SK-N-MC (cell line): Measurements from ENCODE around the gene NOS1AP.
A peak's percentile ranks its signal among the peaks of the same experiment; 100 is the strongest.

Source experiments
- DNase-seq: peaks from one replicate; pipeline ENCODE4 v3.0.0-alpha.2; 2011; ENCODE audit warnings: low read depth, low spot score
- H3K27ac ChIP-seq: fragments of 200-600 bp; sonication (generic); 2 replicates; pipeline ENCODE4 v1.5.1; 2016; ENCODE audit warnings: mixed run types
- H3K36me3 ChIP-seq: fragments of 200-600 bp; sonication (generic); 2 replicates; pipeline ENCODE4 v1.6.1; 2017; ENCODE audit warnings: antibody characterized with exemption, low read length, mixed read lengths; ENCODE audit not compliant: insufficient read depth
- H3K4me3 ChIP-seq: fragments of 200-600 bp; sonication (generic); 2 replicates; pipeline ENCODE4 v1.5.1; 2016
- H3K9ac ChIP-seq: fragments of 200-600 bp; sonication (generic); 2 replicates; pipeline ENCODE4 v1.8.0; 2017; ENCODE audit warnings: mixed run types, mixed read lengths; ENCODE audit not compliant: insufficient read length
- H3K9me3 ChIP-seq: fragments of 200-600 bp; sonication (generic); 2 replicates; pipeline ENCODE4 v1.6.1; 2017; ENCODE audit warnings: low read depth, mild to moderate bottlenecking, antibody characterized with exemption, low read length, moderate library complexity, mixed read lengths
- EZH2 ChIP-seq: fragments of 200-600 bp; sonication (generic); IDR thresholded peaks from one replicate; pipeline ENCODE4 v1.6.1; 2017; ENCODE audit warnings: antibody characterized with exemption
- FOXP2 ChIP-seq: optimal IDR thresholded peaks from 2 replicates; pipeline ENCODE3; 2011; ENCODE audit warnings: mild to moderate bottlenecking, moderate library complexity; ENCODE audit not compliant: insufficient read depth; ENCODE audit errors: extremely low read length, control extremely low read depth
- POLR2AphosphoS5 ChIP-seq: IDR thresholded peaks from 2 replicates; pipeline ENCODE4 v1.6.1; 2012; ENCODE audit warnings: mild to moderate bottlenecking, low read depth, low read length, borderline replicate concordance

The NOS1AP gene

GRCh38 chr1:162291000-162291399 lies 221.5 kb downstream of the NOS1AP start:
- Histone ChIP-seq H3K36me3 (peaks cover 12% of the 10 kb centered on the region), H3K9me3 (no peaks in the 10 kb centered on the region), H3K9ac (peak overlapping the region; percentile 25), H3K27ac (peak overlapping the region; percentile 97), H3K4me3 (no peak overlapping the region)
- TF ChIP-seq FOXP2 (no peak), POLR2AphosphoS5 (no peak), EZH2 (no peak)
- no peak for DNase-seq

DNA sequence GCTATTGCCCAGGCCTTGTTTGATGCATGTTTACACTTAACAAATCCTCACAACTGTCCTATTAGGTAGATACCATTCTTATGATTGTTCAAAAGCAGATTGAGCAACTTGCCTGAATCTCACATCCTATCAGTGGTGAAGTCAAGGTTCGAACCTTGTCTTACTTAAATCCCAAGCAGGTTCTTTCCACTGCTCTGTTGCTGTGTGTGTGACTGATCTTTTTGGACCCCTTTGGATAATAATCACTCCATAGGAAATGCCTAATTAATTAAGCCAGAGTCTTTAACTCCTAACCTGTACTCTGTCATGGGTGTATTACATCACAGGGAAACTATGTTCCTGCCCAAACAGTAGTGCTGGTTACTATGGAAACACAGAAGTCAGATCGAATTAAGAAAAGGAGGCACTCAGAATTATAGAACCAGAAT lies 222.9 kb downstream of the NOS1AP start:
- Histone ChIP-seq H3K9ac (peak overlapping the region; percentile 16), H3K36me3 (peaks cover 12% of the 10 kb centered on the region), H3K4me3 (no peak overlapping the region; the same call in 1 of the 2 replicates), H3K9me3 (no peaks in the 10 kb centered on the region), H3K27ac (peak overlapping the region; percentile 97)
- TF ChIP-seq FOXP2 (no peak), POLR2AphosphoS5 (no peak), EZH2 (no peak)
- no peak for DNase-seq

DNA sequence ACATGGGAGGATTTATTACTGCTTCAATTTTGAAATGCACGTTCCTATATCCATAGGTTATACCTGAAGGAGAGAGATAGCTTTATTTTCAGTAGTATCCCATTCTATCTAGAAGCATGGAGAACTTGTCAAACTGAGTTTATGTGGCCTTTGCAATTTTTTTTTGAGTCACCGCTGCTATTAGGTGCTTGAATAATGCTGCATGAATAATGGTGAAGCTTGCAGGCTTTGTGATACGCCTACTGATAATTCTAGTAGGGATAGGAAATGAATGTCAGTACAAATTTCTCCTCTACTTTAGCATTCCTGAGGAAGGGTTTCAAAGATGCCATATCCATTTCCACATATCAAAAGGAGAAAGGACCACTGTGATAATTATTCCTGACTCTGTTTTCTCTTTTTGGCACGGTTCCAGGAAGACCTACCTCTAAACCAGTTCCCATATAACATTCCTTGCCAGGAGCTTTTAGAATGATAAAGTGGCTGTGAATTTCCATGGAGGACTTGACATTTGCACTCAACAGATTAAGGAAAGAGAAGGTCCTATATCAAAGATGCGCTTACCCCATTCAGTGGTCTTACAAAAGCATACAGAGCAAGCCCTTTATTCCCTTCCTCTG lies 223.7 kb downstream of the NOS1AP start:
- peak overlapping the region; percentile 97 for H3K27ac ChIP-seq

GRCh38 chr1:162294015-162294414 lies 224.5 kb downstream of the NOS1AP start:
- TF ChIP-seq EZH2: no peak
- peak; percentile 68 for TF ChIP-seq POLR2AphosphoS5
- no peak for TF ChIP-seq FOXP2
- Histone ChIP-seq H3K27ac (peak overlapping the region; percentile 97), H3K36me3 (peaks cover 12% of the 10 kb centered on the region), H3K9ac (peak overlapping the region; percentile 69), H3K9me3 (no peaks in the 10 kb centered on the region), H3K4me3 (peak overlapping the region; percentile 31; the same call in 1 of the 2 replicates)
- no peak for DNase-seq

More for the DNA sequence above, 223.7 kb downstream of the NOS1AP start:
- DNase-seq: no peak
- H3K9ac ChIP-seq: peak overlapping the region; percentile 69
- H3K36me3 ChIP-seq: peaks cover 12% of the 10 kb centered on the region
- H3K4me3 ChIP-seq: no peak overlapping the region
- TF ChIP-seq EZH2 (no peak), FOXP2 (no peak), POLR2AphosphoS5 (no peak)
- H3K9me3 ChIP-seq: no peaks in the 10 kb centered on the region

GRCh38 chr1:162297208-162297607 lies 227.7 kb downstream of the NOS1AP start:
- Histone ChIP-seq H3K9me3 (no peaks in the 10 kb centered on the region), H3K36me3 (peaks cover 11% of the 10 kb centered on the region), H3K9ac (no peak overlapping the region), H3K4me3 (no peak overlapping the region), H3K27ac (peak overlapping the region; percentile 97)
- TF ChIP-seq EZH2 (no peak), POLR2AphosphoS5 (no peak), FOXP2 (no peak)
- DNase-seq: no peak

- TF ChIP-seq FOXP2: no peak
- no peak for TF ChIP-seq EZH2
- no peak for TF ChIP-seq POLR2AphosphoS5
- Histone ChIP-seq H3K4me3 (no peak overlapping the region), H3K9me3 (no peaks in the 10 kb centered on the region), H3K27ac (peak overlapping the region; percentile 75), H3K36me3 (peaks cover 11% of the 10 kb centered on the region), H3K9ac (peak overlapping the region; percentile 7)
- no peak for DNase-seq
These were observed 228.8 kb downstream of the NOS1AP start for GRCh38 chr1:162298266-162298665.

GRCh38 chr1:162299018-162299417 lies 229.5 kb downstream of the NOS1AP start:
- DNase-seq: no peak
- TF ChIP-seq POLR2AphosphoS5 (no peak), FOXP2 (no peak), EZH2 (no peak)
- no peak overlapping the region for H3K4me3 ChIP-seq
- H3K27ac ChIP-seq: peak overlapping the region; percentile 75
- no peaks in the 10 kb centered on the region for H3K9me3 ChIP-seq
- no peak overlapping the region for H3K9ac ChIP-seq
- H3K36me3 ChIP-seq: peaks cover 11% of the 10 kb centered on the region

- no peak for TF ChIP-seq POLR2AphosphoS5
- TF ChIP-seq EZH2: no peak
- TF ChIP-seq FOXP2: no peak
- H3K27ac ChIP-seq: peak overlapping the region; percentile 75
- H3K36me3 ChIP-seq: peaks cover 9% of the 10 kb centered on the region
- H3K9ac ChIP-seq: no peak overlapping the region
- no peak for DNase-seq
- no peak overlapping the region for H3K4me3 ChIP-seq
- no peaks in the 10 kb centered on the region for H3K9me3 ChIP-seq
These were observed 230.8 kb downstream of the NOS1AP start for GRCh38 chr1:162300057-162300917.
